ENCODE data around the gene DICER1. TPM values are rescaled to one million over a fixed set of nuclear protein-coding genes. Genes with fewer than 3 reads are reported as not detected.

The DICER1 gene
- total RNA-seq, 1 experiment from 2014 or later = 57.3 TPM

GRCh38 chr14:95091581-95091980 is 65.7 kb downstream of the DICER1 start:
- H3K27me3 Mint-ChIP-seq (ENCODE audit: insufficient read depth, unreplicated experiment) = no peaks in the 10 kb centered on the region
- H3K4me1 Mint-ChIP-seq (ENCODE audit: low read depth, unreplicated experiment) = no peaks in the 10 kb centered on the region
- Histone ChIP-seq H3K36me3 (ENCODE audit: control insufficient read depth, insufficient read depth, low read length) (peaks cover 1% of the 10 kb centered on the region; the same call in 1 of the 2 replicates), H3K9me3 (no peaks in the 10 kb centered on the region), H3K27me3 (replicated peaks; ENCODE audit: control insufficient read depth, insufficient read depth, low read length) (no peaks in the 10 kb centered on the region), H3K4me3 (ENCODE audit: low read depth, low read length) (no peak overlapping the region), H3K4me1 (no peaks in the 10 kb centered on the region)
- no peak overlapping the region for H3K4me3 Mint-ChIP-seq (ENCODE audit: unreplicated experiment)
- CTCF ChIA-PET = no interaction called here
- no peak for DNase-seq
- H3K36me3 Mint-ChIP-seq (ENCODE audit: insufficient read depth, unreplicated experiment) = peaks cover 50% of the 10 kb centered on the region
- TF ChIP-seq CTCF (IDR thresholded peaks at IDR 0.05; ENCODE audit: insufficient read depth in 1 of 2, low read depth in 1 of 2, low read length in 1 of 2, severe bottlenecking in 1 of 2, unreplicated experiment in 1 of 2) = no peak
- intact Hi-C loops (cut with micrococcal nuclease; ENCODE audit: unreplicated experiment) = no loop called here
- no peaks in the 10 kb centered on the region for H3K9me3 Mint-ChIP-seq (ENCODE audit: unreplicated experiment)
- no TSS peak for BruUV-seq (replicated peaks)
- POLR2A ChIA-PET = no interaction called here
- H3K27ac Mint-ChIP-seq (ENCODE audit: unreplicated experiment) = no peak overlapping the region

GRCh38 chr14:95088665-95089064 is 68.7 kb downstream of the DICER1 start:
- Histone ChIP-seq H3K4me3 (ENCODE audit: low read depth, low read length) (no peak overlapping the region), H3K9me3 (no peaks in the 10 kb centered on the region), H3K27me3 (replicated peaks; ENCODE audit: control insufficient read depth, insufficient read depth, low read length) (no peaks in the 10 kb centered on the region), H3K36me3 (ENCODE audit: control insufficient read depth, insufficient read depth, low read length) (peaks cover 1% of the 10 kb centered on the region), H3K4me1 (no peaks in the 10 kb centered on the region)
- no peak for TF ChIP-seq CTCF (IDR thresholded peaks at IDR 0.05; ENCODE audit: insufficient read depth in 1 of 2, low read depth in 1 of 2, low read length in 1 of 2, severe bottlenecking in 1 of 2, unreplicated experiment in 1 of 2)
- Mint-ChIP-seq H3K9me3 (ENCODE audit: unreplicated experiment) (no peaks in the 10 kb centered on the region), H3K36me3 (ENCODE audit: insufficient read depth, unreplicated experiment) (peaks cover 54% of the 10 kb centered on the region), H3K4me3 (ENCODE audit: unreplicated experiment) (no peak overlapping the region), H3K27ac (ENCODE audit: unreplicated experiment) (no peak overlapping the region), H3K27me3 (ENCODE audit: insufficient read depth, unreplicated experiment) (no peaks in the 10 kb centered on the region), H3K4me1 (ENCODE audit: low read depth, unreplicated experiment) (no peaks in the 10 kb centered on the region)
- no peak for DNase-seq
- CTCF ChIA-PET = no interaction called here
- POLR2A ChIA-PET = no interaction called here
- no TSS peak for BruUV-seq (replicated peaks)
- intact Hi-C loops (cut with micrococcal nuclease; ENCODE audit: unreplicated experiment) = no loop called here

GRCh38 chr14:95087619-95088018 is 69.7 kb downstream of the DICER1 start:
- Histone ChIP-seq H3K4me3 (ENCODE audit: low read depth, low read length) (no peak overlapping the region), H3K27me3 (replicated peaks; ENCODE audit: control insufficient read depth, insufficient read depth, low read length) (no peaks in the 10 kb centered on the region), H3K4me1 (no peaks in the 10 kb centered on the region), H3K36me3 (ENCODE audit: control insufficient read depth, insufficient read depth, low read length) (peaks cover 1% of the 10 kb centered on the region), H3K9me3 (no peaks in the 10 kb centered on the region)
- Mint-ChIP-seq H3K36me3 (ENCODE audit: insufficient read depth, unreplicated experiment) (peaks cover 51% of the 10 kb centered on the region), H3K9me3 (ENCODE audit: unreplicated experiment) (no peaks in the 10 kb centered on the region), H3K27ac (ENCODE audit: unreplicated experiment) (no peak overlapping the region), H3K27me3 (ENCODE audit: insufficient read depth, unreplicated experiment) (no peaks in the 10 kb centered on the region), H3K4me3 (ENCODE audit: unreplicated experiment) (no peak overlapping the region), H3K4me1 (ENCODE audit: low read depth, unreplicated experiment) (no peaks in the 10 kb centered on the region)
- TF ChIP-seq CTCF (IDR thresholded peaks at IDR 0.05; ENCODE audit: insufficient read depth in 1 of 2, low read depth in 1 of 2, low read length in 1 of 2, severe bottlenecking in 1 of 2, unreplicated experiment in 1 of 2) = no peak
- intact Hi-C loops (cut with micrococcal nuclease; ENCODE audit: unreplicated experiment) = no loop called here
- BruUV-seq (replicated peaks) = no TSS peak
- ChIA-PET CTCF (no interaction called here), POLR2A (no interaction called here)
- DNase-seq = no peak

Measured in Caco-2 (cell line).